H1 (cell line): Measurements from ENCODE around the gene RIOK3. TPM values are rescaled to one million over a fixed set of nuclear protein-coding genes. Genes with fewer than 3 reads are reported as not detected.

Experiments used
- CTCF ChIA-PET: fragments of 300-600 bp; sonication (Branson Sonifier 250); formaldehyde crosslinking; loops from one replicate; lab custom pipeline; 2021; ENCODE audit not compliant: partially characterized antibody; lab: Charles Lee
- POLR2A ChIA-PET: fragments of 300-600 bp; sonication (Branson Sonifier 250); formaldehyde crosslinking; loops from one replicate; lab custom pipeline; 2021; ENCODE audit warnings: inconsistent platforms; ENCODE audit not compliant: partially characterized antibody; lab: Charles Lee
- DNase-seq, 2 experiments: peaks; one replicate each; pipeline versions ENCODE4 v3.0.0 to v3.0.0-alpha.2; 2010 to 2022; ENCODE audit warnings: low spot score in 2 of 2, low read depth in 1 of 2, mixed read lengths in 1 of 2
- FAIRE-seq: peaks from 2 replicates; lab custom pipeline; 2011; peaks lifted over from hg19 to GRCh38; lab: Jason Lieb, UNC
- H2AFZ ChIP-seq: 2 replicates; pipeline ENCODE4 v1.8.1; 2012; ENCODE audit warnings: low read length, inconsistent platforms
- H2AK5ac ChIP-seq: 2 replicates; pipeline ENCODE4 v1.6.1; 2013; ENCODE audit warnings: low read depth, low read length
- H2BK120ac ChIP-seq: replicated peaks from 2 replicates; pipeline ENCODE3; 2013; ENCODE audit warnings: low read depth, low read length, inconsistent platforms
- H2BK12ac ChIP-seq: 2 replicates; pipeline ENCODE4 v1.6.1; 2013; ENCODE audit warnings: low read depth, low read length
- H2BK15ac ChIP-seq: 2 replicates; pipeline ENCODE4 v1.6.1; 2013; ENCODE audit warnings: low read length
- H2BK20ac ChIP-seq: 2 replicates; pipeline ENCODE4 v1.6.1; 2013; ENCODE audit warnings: low read length
- H2BK5ac ChIP-seq: 2 replicates; pipeline ENCODE4 v1.6.1; 2013; ENCODE audit warnings: low read depth, low read length
- H3K14ac ChIP-seq: 2 replicates; pipeline ENCODE4 v1.6.1; 2013; ENCODE audit warnings: inconsistent platforms; ENCODE audit not compliant: insufficient read length
- H3K18ac ChIP-seq: 2 replicates; pipeline ENCODE4 v1.6.1; 2013; ENCODE audit warnings: low read length; ENCODE audit errors: extremely low read depth
- H3K23ac ChIP-seq: 2 replicates; pipeline ENCODE4 v1.6.1; 2013; ENCODE audit warnings: inconsistent platforms; ENCODE audit not compliant: insufficient read length
- H3K23me2 ChIP-seq: 2 replicates; pipeline ENCODE4 v1.6.1; 2013; ENCODE audit warnings: low read depth, low read length
- H3K27ac ChIP-seq: 2 replicates; pipeline ENCODE4 v1.6.1; 2011; ENCODE audit warnings: low read depth, low read length, inconsistent platforms
- H3K27me3 ChIP-seq, 4 experiments: replicated peaks in 1 of 4; 1 replicate in 1 of 4; 2 replicates in 3 of 4; pipeline versions ENCODE4 v1.6.1 to v1.8.1; 2011 to 2013; ENCODE audit warnings: low read length in 3 of 4, mild to moderate bottlenecking in 3 of 4, inconsistent platforms in 2 of 4, mixed read lengths in 2 of 4, moderate library complexity in 1 of 4; ENCODE audit not compliant: control insufficient read depth in 3 of 4, insufficient read depth in 3 of 4; ENCODE audit errors: extremely low read depth in 1 of 4
- H3K36me3 ChIP-seq, 4 experiments: 2 replicates each; pipeline versions ENCODE4 v1.6.1 to v1.8.1; 2011 to 2013; ENCODE audit warnings: mild to moderate bottlenecking in 4 of 4, low read length in 3 of 4, moderate library complexity in 2 of 4, control low read depth in 1 of 4, inconsistent platforms in 1 of 4; ENCODE audit not compliant: insufficient read depth in 4 of 4, control insufficient read depth in 2 of 4
- H3K4ac ChIP-seq: replicated peaks from 2 replicates; pipeline ENCODE3; 2013; ENCODE audit warnings: low read length, low read depth, mixed read lengths, inconsistent platforms; ENCODE audit not compliant: insufficient read length
- H3K4me1 ChIP-seq, 4 experiments: replicated peaks in 1 of 4; 1 replicate in 1 of 4; 2 replicates in 3 of 4; pipeline versions ENCODE4 v1.6.1 to v1.8.1; 2011 to 2013; ENCODE audit warnings: low read length in 3 of 4, inconsistent platforms in 2 of 4, mixed read lengths in 1 of 4; ENCODE audit not compliant: insufficient read depth in 4 of 4, control insufficient read depth in 3 of 4
- H3K4me2 ChIP-seq, 2 experiments: 2 replicates each; pipeline versions ENCODE4 v1.6.1 to v1.8.1; 2011 to 2013; ENCODE audit warnings: low read depth in 2 of 2, low read length in 2 of 2, control low read depth in 1 of 2, inconsistent platforms in 1 of 2, mild to moderate bottlenecking in 1 of 2; ENCODE audit not compliant: insufficient read depth in 1 of 2
- H3K4me3 ChIP-seq, 4 experiments: fragments of 200-600, 300-600 bp in 1 of 4; sonication (generic), shearing (Covaris generic), sonication (Bioruptor Twin) in 1 of 4; 2 replicates each; pipeline versions ENCODE4 v1.5.1 to v1.8.1; 2011 to 2016; ENCODE audit warnings: low read length in 4 of 4, low read depth in 3 of 4, control low read depth in 2 of 4, inconsistent platforms in 2 of 4, mild to moderate bottlenecking in 2 of 4, mixed read lengths in 1 of 4, moderate library complexity in 1 of 4; ENCODE audit not compliant: insufficient read depth in 2 of 4; ENCODE audit errors: extremely low read depth in 1 of 4
- H3K56ac ChIP-seq: replicated peaks from 2 replicates; pipeline ENCODE3; 2013; ENCODE audit warnings: low read depth, mild to moderate bottlenecking, mixed read lengths, low read length, inconsistent platforms; ENCODE audit not compliant: insufficient read length
- H3K79me1 ChIP-seq: 2 replicates; pipeline ENCODE4 v1.6.1; 2013; ENCODE audit warnings: low read depth, low read length, control low read depth
- H3K79me2 ChIP-seq, 2 experiments: 2 replicates each; pipeline versions ENCODE4 v1.6.1 to v1.8.1; 2012 to 2013; ENCODE audit warnings: low read length in 2 of 2, mild to moderate bottlenecking in 2 of 2, inconsistent platforms in 1 of 2; ENCODE audit not compliant: insufficient read depth in 2 of 2, control insufficient read depth in 1 of 2
- H3K9ac ChIP-seq, 4 experiments: replicated peaks in 1 of 4; 1 replicate in 1 of 4; 2 replicates in 3 of 4; pipeline versions ENCODE4 v1.6.1 to v1.8.1; 2011 to 2013; ENCODE audit warnings: low read depth in 3 of 4, low read length in 3 of 4, control low read depth in 2 of 4, mild to moderate bottlenecking in 2 of 4, moderate library complexity in 2 of 4, inconsistent platforms in 1 of 4; ENCODE audit errors: extremely low read depth in 1 of 4
- H3K9me3 ChIP-seq, 2 experiments: 2 replicates each; pipeline versions ENCODE4 v1.6.1 to v1.8.1; 2012 to 2013; ENCODE audit warnings: mild to moderate bottlenecking in 2 of 2, moderate library complexity in 2 of 2, control low read depth in 1 of 2, inconsistent platforms in 1 of 2, low read depth in 1 of 2, low read length in 1 of 2, mixed read lengths in 1 of 2; ENCODE audit not compliant: insufficient read depth in 2 of 2
- H4K20me1 ChIP-seq, 2 experiments: replicated peaks in 1 of 2; 2 replicates each; pipeline versions ENCODE3 to v1.8.1; 2011 to 2013; ENCODE audit warnings: inconsistent platforms in 2 of 2, low read length in 2 of 2, mild to moderate bottlenecking in 1 of 2; ENCODE audit not compliant: insufficient read depth in 2 of 2, control insufficient read depth in 1 of 2
- H4K5ac ChIP-seq: 2 replicates; pipeline ENCODE4 v1.6.1; 2013; ENCODE audit warnings: low read length, low read depth, mixed read lengths, inconsistent platforms; ENCODE audit not compliant: insufficient read length
- H4K8ac ChIP-seq: 2 replicates; pipeline ENCODE4 v1.8.0; 2013; ENCODE audit warnings: mild to moderate bottlenecking, moderate library complexity, low read length, inconsistent platforms; ENCODE audit not compliant: insufficient read depth; ENCODE audit errors: extremely low read depth
- H4K91ac ChIP-seq: replicated peaks from 2 replicates; pipeline ENCODE3; 2013; ENCODE audit warnings: low read length, mixed read lengths, inconsistent platforms; ENCODE audit not compliant: insufficient read length
- MAFK ChIP-seq: IDR thresholded peaks from 2 replicates; pipeline ENCODE4 v1.6.1; 2012; ENCODE audit warnings: low read depth, mild to moderate bottlenecking, improper control_type of control experiment, low read length
- SUZ12 ChIP-seq: fragments of 200-600 bp; sonication (generic); IDR thresholded peaks from 2 replicates; pipeline ENCODE4 v1.6.1; 2012; ENCODE audit warnings: mild to moderate bottlenecking, inconsistent platforms, low read length, moderate library complexity, mixed read lengths
- WGBS, 2 experiments: shearing (Covaris generic) in 1 of 2; methylation state at CpG; one replicate each; pipeline versions ENCODE4 v1.1.6 to v1.1.7; 2013 to 2015; ENCODE audit warnings: low lambda C conversion rate in 2 of 2, mixed read lengths in 2 of 2, inconsistent platforms in 1 of 2, low coverage in 1 of 2, missing lambda C conversion rate in 1 of 2; ENCODE audit not compliant: insufficient replicate concordance in 2 of 2, insufficient coverage in 1 of 2, insufficient read length in 1 of 2; ENCODE audit errors: extremely low coverage in 1 of 2, missing lambda C conversion rate in 1 of 2; 5-methylcytosine and 5-hydroxymethylcytosine counted together
- polyA plus RNA-seq, 7 experiments: library from polyadenylated mRNA; depleted of rRNA in 3 of 7; stranded (reverse) in 5 of 7; unstranded in 2 of 7; fragments of >200 nt in 5 of 7; fragments of 200-250 nt in 2 of 7; gene quantifications; 1 replicate in 5 of 7; 2 replicates in 1 of 7; 4 replicates in 1 of 7; pipeline versions ENCODE4 v1.2.1 to v1.2.3, GENCODE V29; 2011 to 2013; ENCODE audit warnings: missing spikeins in 2 of 7, mixed read lengths in 2 of 7
- total RNA-seq: library from RNA; stranded (reverse); fragmentation: NEBNext Ultra II Directional; extraction: Animal tissue kit (Norgen Biotek cat#: 25700); gene quantifications from 2 replicates; pipeline ENCODE4 v1.2.1, GENCODE V29; 2021

Gene RIOK3
- total and polyA plus RNA-seq, 2 of the 8 experiments (the other 6 are each of a cell fraction or from before 2014, with no cell fraction given): 7.5 to 24.3 TPM

DNA sequence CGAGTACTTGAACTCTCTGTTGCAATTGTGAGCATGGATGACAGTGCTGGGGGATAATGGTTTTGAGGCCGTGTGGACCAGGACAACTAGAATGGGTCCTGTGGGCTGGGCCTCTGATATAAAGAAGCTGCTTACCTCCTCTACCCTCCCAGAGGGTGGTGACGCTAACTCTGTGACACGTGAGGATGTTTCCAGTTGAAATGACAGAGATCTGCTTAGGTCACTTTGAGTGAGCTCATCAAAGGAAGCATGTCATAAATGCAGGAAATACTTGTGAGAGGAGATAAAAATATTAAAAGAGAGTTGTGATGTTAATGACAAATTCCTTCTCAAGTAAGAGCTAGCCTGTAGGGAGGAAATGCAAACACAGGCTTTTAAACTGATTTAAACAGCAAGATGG is 66.6 kb downstream of the RIOK3 start:
- no peak overlapping the region for H4K5ac ChIP-seq
- POLR2A ChIA-PET: no interaction called here
- TF ChIP-seq MAFK (no peak), SUZ12 (no peak)
- TF ChIP-seq, all 59 proteins: peak for 0
- Histone ChIP-seq H4K8ac (no peak overlapping the region), H3K79me1 (no peaks in the 10 kb centered on the region), H3K4me2 (no peak overlapping the region), H3K23me2 (no peaks in the 10 kb centered on the region), H2BK120ac (no peak overlapping the region), H2BK15ac (no peak overlapping the region), H4K20me1 (peaks cover 0 to 3% of the 10 kb centered on the region in 2 experiments), H3K4ac (no peak overlapping the region), H3K9me3 (no peaks in the 10 kb centered on the region), H2BK12ac (no peak overlapping the region), H3K4me3 (no peak overlapping the region), H2BK20ac (no peak overlapping the region), H3K14ac (no peak overlapping the region), H4K91ac (no peak overlapping the region), H2AK5ac (no peak overlapping the region), H2BK5ac (no peak overlapping the region), H3K79me2 (no peaks in the 10 kb centered on the region), H3K56ac (no peak overlapping the region), H3K9ac (no peak overlapping the region), H3K18ac (no peak overlapping the region), H3K36me3 (peaks cover 8 to 36% (median 28%) of the 10 kb centered on the region in 4 experiments), H3K27me3 (no peaks in the 10 kb centered on the region), H2AFZ (no peak overlapping the region), H3K23ac (no peak overlapping the region), H3K4me1 (no peaks in the 10 kb centered on the region), H3K27ac (no peak overlapping the region)
- CTCF ChIA-PET: interaction anchor here (0.6 to 1.9 kb wide), 3 partner anchors 21 to 372 kb away, joined by 3 to 5 read pairs (median 4); no protein-coding TSS in a partner anchor
- WGBS, 2 experiments: 81% methylated on average over 4 of the region's 4 CpGs; no CpG with 5 or more reads in 1 of the 2 experiments
- no peak for FAIRE-seq
- no peak for DNase-seq
